NCI-H2081 (cell line): ENCODE data around the gene PRLR.
"Not testable (repeated sequence)": the region's sequence is repeated elsewhere in the genome, so short reads cannot be mapped to it uniquely, and the experiment has no call there.

Experiments
- DNase-seq, 2 experiments: peaks; one replicate each; lab custom pipeline; 2025; lab: John Stamatoyannopoulos, UW

The PRLR gene

GRCh38 chr5:35230038-35230611, at the start of gene PRLR:
PRLR (minus strand) TSS chr5:35230487; CDS start chr5:35089620, 140,867 bp downstream.
- DNase-seq = no peak

- no peak for DNase-seq
Observed at GRCh38 chr5:35274839-35275509, 44.7 kb upstream of the PRLR start.

- no peak for DNase-seq
Observed at GRCh38 chr5:35269006-35269405, 38.7 kb upstream of the PRLR start.

- no peak for DNase-seq
Observed at GRCh38 chr5:35266276-35266675, 36.0 kb upstream of the PRLR start.

- no peak for DNase-seq
Observed at GRCh38 chr5:35264509-35264908, 34.2 kb upstream of the PRLR start.

- no peak for DNase-seq
Observed at GRCh38 chr5:35263266-35263877, 33.1 kb upstream of the PRLR start.

- DNase-seq = no peak
Observed at GRCh38 chr5:35253582-35253981, 23.3 kb upstream of the PRLR start.

GRCh38 chr5:35252963-35253362, 22.7 kb upstream of the PRLR start:
- DNase-seq = no peak

GRCh38 chr5:35248843-35249780, 18.8 kb upstream of the PRLR start:
- no peak for DNase-seq

- DNase-seq = no peak
Observed at GRCh38 chr5:35247648-35248034, 17.4 kb upstream of the PRLR start.

- no peak for DNase-seq
Observed at GRCh38 chr5:35246900-35247647, 16.8 kb upstream of the PRLR start.

GRCh38 chr5:35246411-35246810, 16.1 kb upstream of the PRLR start:
- no peak for DNase-seq

- DNase-seq = not testable (repeated sequence)
Observed at GRCh38 chr5:35245371-35245770, 15.1 kb upstream of the PRLR start.

- no peak for DNase-seq
Observed at GRCh38 chr5:35244171-35244570, 13.9 kb upstream of the PRLR start.

- no peak for DNase-seq
Observed at GRCh38 chr5:35242702-35243258, 12.5 kb upstream of the PRLR start.

- no peak for DNase-seq
Observed at GRCh38 chr5:35240892-35241291, 10.6 kb upstream of the PRLR start.

GRCh38 chr5:35239911-35240610, 9.8 kb upstream of the PRLR start:
- no peak for DNase-seq

GRCh38 chr5:35239476-35239875, 9.2 kb upstream of the PRLR start:
- DNase-seq = no peak

- no peak for DNase-seq
Observed at GRCh38 chr5:35237580-35238376, 7.5 kb upstream of the PRLR start.

- DNase-seq = no peak
Observed at GRCh38 chr5:35236770-35237169, 6.5 kb upstream of the PRLR start.
